Suprapubic skin (tissue), 4 donors: Measurements from ENCODE around the gene IGFBP5. TPM values are rescaled to one million over a fixed set of nuclear protein-coding genes. Genes with fewer than 3 reads are reported as not detected.

ENCODE experiments used
- DNase-seq, 2 donors: peaks; one replicate each; pipeline ENCODE4 v3.0.0-alpha.2; 2019; ENCODE audit warnings: low spot score in 2 of 2
- H3K27ac ChIP-seq: fragments of 200-600 bp; sonication (generic); one replicate; pipeline ENCODE4 v1.5.1; 2019
- H3K27me3 ChIP-seq: fragments of 200-600 bp; sonication (generic); one replicate; pipeline ENCODE4 v1.5.1; 2019
- H3K36me3 ChIP-seq: fragments of 200-600 bp; sonication (generic); one replicate; pipeline ENCODE4 v1.5.1; 2019
- H3K4me1 ChIP-seq: fragments of 200-600 bp; sonication (generic); one replicate; pipeline ENCODE4 v1.5.1; 2019
- H3K4me3 ChIP-seq: fragments of 200-600 bp; sonication (generic); one replicate; pipeline ENCODE4 v1.5.1; 2019; ENCODE audit warnings: mild to moderate bottlenecking
- H3K9me3 ChIP-seq: fragments of 200-600 bp; sonication (generic); one replicate; pipeline ENCODE4 v1.5.1; 2019
- CTCF ChIP-seq, 2 donors: fragments of 200-600 bp in 1 of 2; fragments of 450-650 bp in 1 of 2; sonication (generic) in 1 of 2; IDR thresholded peaks; one replicate each; pipeline ENCODE4 v1.5.1; 2016 to 2019; ENCODE audit warnings: antibody characterized with exemption in 2 of 2, mild to moderate bottlenecking in 1 of 2, moderate library complexity in 1 of 2
- EP300 ChIP-seq: sonication (generic); formaldehyde crosslinking; IDR thresholded peaks from one replicate; pipeline ENCODE4 v1.6.1; 2017; ENCODE audit warnings: antibody characterized with exemption
- POLR2A ChIP-seq, 2 donors: fragments of 450-650 bp; IDR thresholded peaks; one replicate each; pipeline ENCODE4 v1.6.1; 2017; ENCODE audit warnings: antibody characterized with exemption in 2 of 2, mild to moderate bottlenecking in 2 of 2, moderate library complexity in 2 of 2
- POLR2AphosphoS5 ChIP-seq, 3 donors: sonication (generic); formaldehyde crosslinking; IDR thresholded peaks; one replicate each; pipeline ENCODE4 v1.6.1; 2017; ENCODE audit warnings: antibody characterized with exemption in 3 of 3
- WGBS: methylation state at CpG from one replicate; pipeline ENCODE4 v1.1.5; 2018; 5-methylcytosine and 5-hydroxymethylcytosine counted together
- total RNA-seq, 4 donors: library from RNA; depleted of rRNA; stranded (reverse); fragments of >200 nt; gene quantifications; one replicate each; pipeline ENCODE4 v1.1.0, GENCODE V29; 2016

Gene IGFBP5
- total RNA-seq, 4 donors from 2014 or later = 79.1 to 424 (median 163) TPM

- H3K9me3 ChIP-seq = no peaks in the 10 kb centered on the region
- 40% methylated on average over 1 of the region's 18 CpGs for WGBS
- no peak overlapping the region for H3K4me3 ChIP-seq
- no peaks in the 10 kb centered on the region for H3K36me3 ChIP-seq
- TF ChIP-seq CTCF (IDR thresholded peaks at IDR 0.05) = no peak
- TF ChIP-seq POLR2AphosphoS5 (IDR thresholded peaks at IDR 0.05) = no peak
- TF ChIP-seq POLR2A (IDR thresholded peaks at IDR 0.05) = no peak
- no peak for TF ChIP-seq EP300
- DNase-seq = no peak
- no peaks in the 10 kb centered on the region for H3K27me3 ChIP-seq
- H3K27ac ChIP-seq = no peak overlapping the region
- peaks cover 37% of the 10 kb centered on the region for H3K4me1 ChIP-seq
Observed at GRCh38 chr2:216663846-216664245, 31.5 kb downstream of the IGFBP5 start.

GRCh38 chr2:216663106-216663505 lies 32.2 kb downstream of the IGFBP5 start:
- H3K4me1 ChIP-seq = peaks cover 39% of the 10 kb centered on the region
- WGBS = 78% methylated on average over 1 of the region's 1 CpG
- no peak for DNase-seq

GRCh38 chr2:216661639-216662375 lies 33.5 kb downstream of the IGFBP5 start:
- Histone ChIP-seq H3K4me3 (no peak overlapping the region), H3K27ac (no peak overlapping the region), H3K27me3 (no peaks in the 10 kb centered on the region), H3K36me3 (no peaks in the 10 kb centered on the region), H3K9me3 (no peaks in the 10 kb centered on the region), H3K4me1 (peaks cover 39% of the 10 kb centered on the region)
- 73% methylated on average over 13 of the region's 20 CpGs for WGBS
- no peak for TF ChIP-seq POLR2AphosphoS5 (IDR thresholded peaks at IDR 0.05)
- no peak for TF ChIP-seq POLR2A (IDR thresholded peaks at IDR 0.05)
- TF ChIP-seq EP300 = no peak
- no peak for TF ChIP-seq CTCF (IDR thresholded peaks at IDR 0.05)
- DNase-seq = no peak

More at GRCh38 chr2:216663106-216663505, 32.2 kb downstream of the IGFBP5 start:
- Histone ChIP-seq H3K36me3 (no peaks in the 10 kb centered on the region), H3K4me3 (no peak overlapping the region), H3K9me3 (no peaks in the 10 kb centered on the region), H3K27me3 (no peaks in the 10 kb centered on the region), H3K27ac (no peak overlapping the region)
- no peak for TF ChIP-seq EP300
- no peak for TF ChIP-seq CTCF (IDR thresholded peaks at IDR 0.05)
- no peak for TF ChIP-seq POLR2AphosphoS5 (IDR thresholded peaks at IDR 0.05)
- no peak for TF ChIP-seq POLR2A (IDR thresholded peaks at IDR 0.05)

- no peak overlapping the region for H3K27ac ChIP-seq
- peaks cover 34% of the 10 kb centered on the region for H3K4me1 ChIP-seq
- no peaks in the 10 kb centered on the region for H3K27me3 ChIP-seq
- H3K4me3 ChIP-seq = no peak overlapping the region
- TF ChIP-seq POLR2AphosphoS5 (IDR thresholded peaks at IDR 0.05) (no peak), EP300 (no peak), CTCF (IDR thresholded peaks at IDR 0.05) (no peak), POLR2A (IDR thresholded peaks at IDR 0.05) (no peak)
- H3K9me3 ChIP-seq = no peaks in the 10 kb centered on the region
- WGBS = 92% methylated on average over 5 of the region's 5 CpGs
- H3K36me3 ChIP-seq = no peaks in the 10 kb centered on the region
- no peak for DNase-seq
Observed at GRCh38 chr2:216661051-216661450, 34.3 kb downstream of the IGFBP5 start.

GRCh38 chr2:216660496-216660895 lies 34.9 kb downstream of the IGFBP5 start:
- peaks cover 29% of the 10 kb centered on the region for H3K4me1 ChIP-seq
- H3K27me3 ChIP-seq = no peaks in the 10 kb centered on the region
- H3K9me3 ChIP-seq = no peaks in the 10 kb centered on the region
- no peak overlapping the region for H3K4me3 ChIP-seq
- no peaks in the 10 kb centered on the region for H3K36me3 ChIP-seq
- no peak for DNase-seq
- no peak for TF ChIP-seq POLR2A (IDR thresholded peaks at IDR 0.05)
- TF ChIP-seq EP300 = no peak
- no peak for TF ChIP-seq POLR2AphosphoS5 (IDR thresholded peaks at IDR 0.05)
- TF ChIP-seq CTCF (IDR thresholded peaks at IDR 0.05) = no peak
- 91% methylated on average over 10 of the region's 10 CpGs for WGBS
- no peak overlapping the region for H3K27ac ChIP-seq
